AG04449 (cell line): ENCODE results near the gene PBXIP1.

ENCODE experiments used
- CTCF ChIA-PET: fragments of 350-600 bp; formaldehyde crosslinking; extraction: SDS; loops from one replicate; lab custom pipeline; 2021; ENCODE audit warnings: antibody characterized with exemption; lab: Yijun Ruan, JAX
- POLR2A ChIA-PET: fragments of 400-600, 350-600 bp; formaldehyde crosslinking; extraction: SDS; loops from one replicate; lab custom pipeline; 2020; ENCODE audit warnings: antibody characterized with exemption, inconsistent platforms; lab: Yijun Ruan, JAX
- DNase-seq: peaks from one replicate; pipeline ENCODE4 v3.0.0-alpha.2; 2010; ENCODE audit warnings: low read depth, low spot score
- H3K4me3 ChIP-seq: 2 replicates; pipeline ENCODE4 v1.5.1; 2011; ENCODE audit warnings: low read depth, mild to moderate bottlenecking, control low read depth, low read length
- TF ChIP-seq, protein P1 (sequence below): IDR thresholded peaks from one replicate; pipeline ENCODE4 v1.5.1; 2011; ENCODE audit warnings: mild to moderate bottlenecking, moderate library complexity, low read length, control low read depth, inconsistent platforms; ENCODE audit not compliant: insufficient read depth; ENCODE audit errors: missing control alignments

Gene PBXIP1, protein sequence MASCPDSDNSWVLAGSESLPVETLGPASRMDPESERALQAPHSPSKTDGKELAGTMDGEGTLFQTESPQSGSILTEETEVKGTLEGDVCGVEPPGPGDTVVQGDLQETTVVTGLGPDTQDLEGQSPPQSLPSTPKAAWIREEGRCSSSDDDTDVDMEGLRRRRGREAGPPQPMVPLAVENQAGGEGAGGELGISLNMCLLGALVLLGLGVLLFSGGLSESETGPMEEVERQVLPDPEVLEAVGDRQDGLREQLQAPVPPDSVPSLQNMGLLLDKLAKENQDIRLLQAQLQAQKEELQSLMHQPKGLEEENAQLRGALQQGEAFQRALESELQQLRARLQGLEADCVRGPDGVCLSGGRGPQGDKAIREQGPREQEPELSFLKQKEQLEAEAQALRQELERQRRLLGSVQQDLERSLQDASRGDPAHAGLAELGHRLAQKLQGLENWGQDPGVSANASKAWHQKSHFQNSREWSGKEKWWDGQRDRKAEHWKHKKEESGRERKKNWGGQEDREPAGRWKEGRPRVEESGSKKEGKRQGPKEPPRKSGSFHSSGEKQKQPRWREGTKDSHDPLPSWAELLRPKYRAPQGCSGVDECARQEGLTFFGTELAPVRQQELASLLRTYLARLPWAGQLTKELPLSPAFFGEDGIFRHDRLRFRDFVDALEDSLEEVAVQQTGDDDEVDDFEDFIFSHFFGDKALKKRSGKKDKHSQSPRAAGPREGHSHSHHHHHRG

DNA sequence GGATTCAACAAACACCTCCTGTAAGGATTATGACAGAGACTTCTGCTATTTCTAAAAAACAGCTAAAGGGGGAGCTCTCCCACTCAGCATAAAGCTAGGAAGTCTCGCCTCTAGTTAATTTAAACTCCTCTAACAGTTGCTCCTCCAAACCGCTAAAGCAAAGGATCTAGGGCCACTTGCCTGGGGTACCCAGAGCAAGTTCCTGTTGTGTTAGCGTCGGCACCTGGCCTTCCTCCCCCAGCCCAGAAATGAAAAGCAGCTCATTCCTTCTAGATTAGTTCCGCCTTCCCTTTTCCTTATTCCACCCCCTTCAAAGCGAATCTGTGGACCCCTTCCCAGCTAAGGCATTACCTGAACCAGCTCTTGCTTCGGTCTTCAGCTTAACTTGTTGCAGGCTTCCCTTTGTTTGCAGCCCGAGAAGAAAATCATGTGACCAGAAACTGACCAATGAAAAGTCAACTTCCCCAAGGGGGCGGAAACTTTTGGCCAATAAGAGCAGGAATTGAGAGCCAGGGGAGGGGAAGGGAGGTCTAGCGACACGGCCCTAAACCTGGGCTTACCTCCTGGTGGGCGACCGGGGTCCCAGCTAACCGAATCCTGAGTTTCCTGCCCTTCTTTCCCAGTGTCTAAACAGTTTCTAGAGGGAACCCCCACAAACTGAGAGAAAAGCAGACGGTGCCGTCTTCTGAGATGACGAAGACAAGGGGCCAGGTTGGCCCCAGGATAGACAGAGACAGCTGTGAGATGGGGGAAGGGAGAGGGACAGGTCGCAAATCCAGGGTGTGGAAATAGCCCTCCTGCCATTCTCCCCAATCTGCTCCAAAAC, at the start of gene PBXIP1:
TSS of gene PBXIP1 (minus strand) at position 382 of the 826 bp plus-strand sequence. CDS start 2,378 bp downstream, outside the sequence.
- CTCF ChIA-PET: interaction anchor here (0.8 to 5.5 kb wide), 26 partner anchors 9 to 396 kb away, joined by 3 to 70 read pairs (median 7); partner anchors contain the start of genes ADAM15, FLAD1, KRTCAP2 and LENEP
- peak within 1 kb of the TSS; percentile 66 for H3K4me3 ChIP-seq
- TF ChIP-seq, protein P1, sequence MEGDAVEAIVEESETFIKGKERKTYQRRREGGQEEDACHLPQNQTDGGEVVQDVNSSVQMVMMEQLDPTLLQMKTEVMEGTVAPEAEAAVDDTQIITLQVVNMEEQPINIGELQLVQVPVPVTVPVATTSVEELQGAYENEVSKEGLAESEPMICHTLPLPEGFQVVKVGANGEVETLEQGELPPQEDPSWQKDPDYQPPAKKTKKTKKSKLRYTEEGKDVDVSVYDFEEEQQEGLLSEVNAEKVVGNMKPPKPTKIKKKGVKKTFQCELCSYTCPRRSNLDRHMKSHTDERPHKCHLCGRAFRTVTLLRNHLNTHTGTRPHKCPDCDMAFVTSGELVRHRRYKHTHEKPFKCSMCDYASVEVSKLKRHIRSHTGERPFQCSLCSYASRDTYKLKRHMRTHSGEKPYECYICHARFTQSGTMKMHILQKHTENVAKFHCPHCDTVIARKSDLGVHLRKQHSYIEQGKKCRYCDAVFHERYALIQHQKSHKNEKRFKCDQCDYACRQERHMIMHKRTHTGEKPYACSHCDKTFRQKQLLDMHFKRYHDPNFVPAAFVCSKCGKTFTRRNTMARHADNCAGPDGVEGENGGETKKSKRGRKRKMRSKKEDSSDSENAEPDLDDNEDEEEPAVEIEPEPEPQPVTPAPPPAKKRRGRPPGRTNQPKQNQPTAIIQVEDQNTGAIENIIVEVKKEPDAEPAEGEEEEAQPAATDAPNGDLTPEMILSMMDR: peak; percentile 31
- POLR2A ChIA-PET: interaction anchor here (0.7 to 3.2 kb wide), 10 partner anchors 14 to 96 kb away, joined by 3 to 22 read pairs (median 4); partner anchors contain the start of genes CKS1B, LENEP, PMVK and SHC1
- DNase-seq: peak; percentile 50

DNA sequence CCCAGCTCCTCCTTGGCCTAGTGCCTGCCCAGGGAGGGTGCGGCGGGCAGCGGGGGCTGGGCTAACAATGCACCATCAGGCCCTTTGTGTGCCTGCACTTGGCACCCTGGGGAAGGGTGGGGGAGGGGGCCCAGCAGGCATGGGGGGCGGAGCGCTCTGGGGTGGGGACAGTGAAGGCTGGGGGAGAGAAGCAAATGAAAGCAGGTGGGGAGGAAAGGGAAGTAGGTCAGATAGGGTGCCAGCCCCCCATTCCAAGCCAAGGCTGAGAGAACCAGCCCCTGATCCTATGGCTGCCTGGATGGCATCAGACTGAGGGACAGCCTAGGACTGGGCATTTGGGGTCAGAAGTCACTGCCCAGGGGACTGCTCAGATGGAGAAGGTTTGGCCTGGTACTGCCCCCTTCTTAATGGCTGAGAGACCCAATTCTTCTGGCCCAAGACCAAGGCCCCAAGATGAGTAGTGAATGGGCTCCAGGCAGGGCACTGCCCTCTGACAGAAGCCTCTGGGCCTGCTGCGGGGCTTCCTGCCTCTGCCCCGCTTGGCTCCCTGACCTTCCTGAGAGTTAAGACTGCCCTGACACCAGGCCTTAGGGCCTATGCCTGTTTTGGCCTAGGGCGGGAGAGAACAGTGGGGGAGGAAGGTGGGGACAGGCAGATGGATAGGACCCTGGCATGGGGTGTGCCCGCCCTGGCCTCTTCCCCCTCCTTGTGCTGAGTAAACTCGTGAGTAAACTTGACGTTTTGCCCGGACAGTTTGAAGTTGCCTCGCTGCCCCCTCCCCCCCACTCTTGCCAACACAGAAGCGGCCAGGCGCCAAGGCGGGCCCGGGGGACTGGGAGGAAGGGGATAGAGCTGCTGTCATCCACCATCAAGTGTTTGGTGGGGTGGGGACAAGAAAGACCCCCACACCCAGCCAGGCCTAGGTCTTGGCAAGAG, 49.4 kb upstream of the PBXIP1 start:
- POLR2A ChIA-PET: no interaction called here
- H3K4me3 ChIP-seq: no peak overlapping the region
- CTCF ChIA-PET: interaction anchor here (1.1 to 17.2 kb wide), 5 partner anchors 10 to 168 kb away, joined by 3 to 244 read pairs (median 4); partner anchors contain the start of genes KRTCAP2, PBXIP1 and PYGO2

DNA sequence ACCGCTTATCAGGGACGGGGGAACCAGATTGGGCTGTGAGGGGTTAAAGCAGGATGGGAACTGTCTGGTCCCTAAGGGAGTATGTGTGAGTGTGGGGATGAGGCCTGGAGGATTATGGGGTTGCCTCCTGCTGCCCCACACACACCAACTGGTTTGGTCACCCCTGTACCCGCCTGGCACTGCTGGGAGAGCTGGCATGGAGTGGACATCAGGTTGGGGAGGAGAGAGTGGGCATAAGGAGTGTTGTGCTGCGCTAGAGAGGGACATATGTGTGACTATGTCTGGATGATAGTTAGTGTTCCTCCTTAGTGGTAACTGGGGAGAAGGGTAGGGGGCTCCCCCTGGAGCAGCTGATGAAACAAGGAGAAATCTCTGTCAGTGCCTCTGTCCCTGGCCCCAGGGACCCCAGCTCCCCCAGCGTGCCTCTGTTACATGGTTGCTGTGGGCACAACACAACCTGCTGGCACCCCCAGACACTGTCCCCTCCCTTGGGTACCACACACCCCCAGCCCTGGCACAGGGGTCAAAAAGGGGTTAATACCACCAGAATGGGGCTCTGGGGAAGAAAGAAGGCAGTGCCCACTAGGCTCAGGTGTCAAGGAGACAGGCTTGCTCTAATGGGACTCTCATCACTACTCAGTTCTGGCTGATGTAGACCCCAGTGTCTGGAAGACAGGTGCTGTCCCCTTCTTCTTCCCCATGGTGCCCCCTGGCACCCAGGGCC, 48.6 kb upstream of the PBXIP1 start:
- ChIA-PET POLR2A (interaction anchor here (1.6 kb wide), 1 partner anchor 34 kb away, joined by 8 read pairs; the partner anchor contains the start of gene SHC1), CTCF (interaction anchor here (0.7 to 17.2 kb wide), 6 partner anchors 9 to 169 kb away, joined by 3 to 244 read pairs (median 3); partner anchors contain the start of genes KRTCAP2 and PBXIP1)
- TF ChIP-seq, protein P1: no peak
- peak overlapping the region; percentile 93 for H3K4me3 ChIP-seq
- DNase-seq: no peak

More for the DNA sequence above, 49.4 kb upstream of the PBXIP1 start:
- TF ChIP-seq, protein P1: no peak
- no peak for DNase-seq

DNA sequence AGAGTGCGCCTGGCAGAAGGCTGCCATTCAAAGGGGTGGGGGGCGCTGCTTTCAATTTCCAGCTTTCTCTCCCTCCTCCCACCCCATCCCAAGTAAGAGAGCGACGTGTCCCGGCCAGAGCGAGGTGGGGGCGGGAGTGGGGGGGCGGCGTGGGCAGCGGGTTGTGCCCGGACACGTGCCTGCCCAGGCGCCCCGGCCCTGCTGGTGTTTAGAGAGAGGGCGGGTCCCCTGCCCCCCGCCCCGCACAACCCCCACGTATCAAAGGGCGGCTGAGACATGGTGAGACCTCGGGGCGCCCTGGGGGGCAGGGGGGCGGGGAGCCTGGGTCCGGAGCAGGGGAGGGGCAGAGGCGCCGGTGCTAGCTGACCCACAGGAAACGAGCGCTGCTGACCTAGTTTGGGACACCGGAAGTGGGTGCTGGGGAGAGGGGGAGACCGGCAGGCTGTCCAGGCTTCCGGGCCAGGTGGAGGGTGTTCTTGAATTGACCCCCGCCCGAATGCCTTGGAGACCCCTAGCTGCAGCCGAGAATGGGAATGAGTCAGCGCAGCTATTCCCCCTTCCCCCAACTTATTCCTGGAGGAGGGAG, 48.0 kb upstream of the PBXIP1 start:
- CTCF ChIA-PET: interaction anchor here (0.7 to 17.2 kb wide), 7 partner anchors 8 to 169 kb away, joined by 3 to 244 read pairs (median 3); partner anchors contain the start of genes KRTCAP2 and PBXIP1
- TF ChIP-seq, protein P1: no peak
- peak overlapping the region; percentile 93 for H3K4me3 ChIP-seq
- POLR2A ChIA-PET: interaction anchor here (0.7 to 1.6 kb wide), 2 partner anchors 29 to 34 kb away, joined by 3 to 8 read pairs; partner anchors contain the start of gene SHC1
- DNase-seq: no peak
